HG03354 (cell line): ENCODE measurements around the gene GARIN5B.
"Not testable (repeated sequence)": the region's sequence is repeated elsewhere in the genome, so short reads cannot be mapped to it uniquely, and the experiment has no call there.

ENCODE experiments used
- ATAC-seq: cut with Tn5 transposase; IDR thresholded peaks from one replicate; pipeline ENCODE4 v1.9.1; 2021; ENCODE audit warnings: mild to moderate bottlenecking; ENCODE audit not compliant: unreplicated experiment, poor library complexity, severe bottlenecking

Gene GARIN5B

GRCh38 chr19:55333870-55334269 lies 29.2 kb downstream of the GARIN5B start:
- no peak for ATAC-seq

GRCh38 chr19:55329791-55330190 lies 33.3 kb downstream of the GARIN5B start:
- not testable (repeated sequence) for ATAC-seq

GRCh38 chr19:55328774-55329318 lies 34.2 kb downstream of the GARIN5B start:
- ATAC-seq, result not testable (repeated sequence)

- ATAC-seq, result no peak
Measured at GRCh38 chr19:55325172-55325571, 37.9 kb downstream of the GARIN5B start, which contains the start of gene TMEM150B. TSS of gene TMEM150B (minus strand) at chr19:55325341. CDS start at chr19:55321036, 4,305 bp downstream.

- ATAC-seq, result no peak
Measured at GRCh38 chr19:55324662-55325061, 38.4 kb downstream of the GARIN5B start.

- no peak for ATAC-seq
Measured at GRCh38 chr19:55322204-55322885, 40.7 kb downstream of the GARIN5B start.

GRCh38 chr19:55321466-55322137 lies 41.5 kb downstream of the GARIN5B start:
- no peak for ATAC-seq

- ATAC-seq, result no peak
Measured at GRCh38 chr19:55320844-55321419, 42.1 kb downstream of the GARIN5B start.

GRCh38 chr19:55319785-55320184 lies 43.3 kb downstream of the GARIN5B start:
- no peak for ATAC-seq

GRCh38 chr19:55316646-55317045 lies 46.4 kb downstream of the GARIN5B start:
- no peak for ATAC-seq

GRCh38 chr19:55315956-55316525 lies 47.0 kb downstream of the GARIN5B start:
- ATAC-seq, result no peak

- no peak for ATAC-seq
Measured at GRCh38 chr19:55314396-55314795, 48.7 kb downstream of the GARIN5B start.

- ATAC-seq, result no peak
Measured at GRCh38 chr19:55312621-55313512, 50.2 kb downstream of the GARIN5B start.

GRCh38 chr19:55311797-55312196 lies 51.3 kb downstream of the GARIN5B start:
- ATAC-seq, result no peak

- ATAC-seq, result no peak
Measured at GRCh38 chr19:55311397-55311796, 51.7 kb downstream of the GARIN5B start.

GRCh38 chr19:55310498-55310897 lies 52.6 kb downstream of the GARIN5B start:
- ATAC-seq, result no peak

GRCh38 chr19:55309448-55309847 lies 53.6 kb downstream of the GARIN5B start:
- ATAC-seq, result no peak

- no peak for ATAC-seq
Measured at GRCh38 chr19:55308281-55308680, 54.8 kb downstream of the GARIN5B start.

- no peak for ATAC-seq
Measured at GRCh38 chr19:55306712-55307111, 56.3 kb downstream of the GARIN5B start.
